ENCODE measurements around the gene DLGAP4. TPM values are rescaled to one million over a fixed set of nuclear protein-coding genes. Genes with fewer than 3 reads are reported as not detected.

DLGAP4 gene
- total and polyA plus RNA-seq, 2 of the 13 experiments (the other 11 are each of a cell fraction or from before 2014, with no cell fraction given): 15.2 to 26.7 TPM

DNA sequence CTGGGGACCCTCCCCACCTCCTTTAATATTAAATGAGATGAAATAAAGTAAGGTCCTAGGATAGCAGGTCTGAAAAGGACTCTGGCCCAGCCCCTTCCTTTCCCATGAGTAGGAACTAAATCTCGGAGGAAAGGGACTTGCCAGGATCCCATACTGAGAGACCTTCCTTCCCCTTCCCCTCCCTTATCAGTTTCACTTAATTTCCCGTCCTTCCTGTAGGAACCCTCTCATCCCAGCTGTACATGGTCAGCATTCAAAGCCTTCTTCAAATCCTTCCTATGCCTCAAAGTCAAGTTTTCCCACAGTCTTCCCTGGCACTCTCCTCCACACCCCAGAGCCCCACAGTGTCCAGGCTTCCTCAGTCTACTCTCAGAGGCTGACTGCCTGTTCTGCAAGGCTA is 163.8 kb downstream of the DLGAP4 start (continued):
- TF ChIP-seq, protein P1, sequence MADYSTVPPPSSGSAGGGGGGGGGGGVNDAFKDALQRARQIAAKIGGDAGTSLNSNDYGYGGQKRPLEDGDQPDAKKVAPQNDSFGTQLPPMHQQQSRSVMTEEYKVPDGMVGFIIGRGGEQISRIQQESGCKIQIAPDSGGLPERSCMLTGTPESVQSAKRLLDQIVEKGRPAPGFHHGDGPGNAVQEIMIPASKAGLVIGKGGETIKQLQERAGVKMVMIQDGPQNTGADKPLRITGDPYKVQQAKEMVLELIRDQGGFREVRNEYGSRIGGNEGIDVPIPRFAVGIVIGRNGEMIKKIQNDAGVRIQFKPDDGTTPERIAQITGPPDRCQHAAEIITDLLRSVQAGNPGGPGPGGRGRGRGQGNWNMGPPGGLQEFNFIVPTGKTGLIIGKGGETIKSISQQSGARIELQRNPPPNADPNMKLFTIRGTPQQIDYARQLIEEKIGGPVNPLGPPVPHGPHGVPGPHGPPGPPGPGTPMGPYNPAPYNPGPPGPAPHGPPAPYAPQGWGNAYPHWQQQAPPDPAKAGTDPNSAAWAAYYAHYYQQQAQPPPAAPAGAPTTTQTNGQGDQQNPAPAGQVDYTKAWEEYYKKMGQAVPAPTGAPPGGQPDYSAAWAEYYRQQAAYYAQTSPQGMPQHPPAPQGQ (CRISPR knock-in tag; IDR thresholded peaks at IDR 0.05; ENCODE audit: borderline replicate concordance): no peak
- TF ChIP-seq ELF3 (CRISPR knock-in tag; IDR thresholded peaks at IDR 0.05) (no peak), ZNF567 (CRISPR knock-in tag; IDR thresholded peaks at IDR 0.05; ENCODE audit: borderline replicate concordance) (0 out of 2 replicates have a peak, but pooled peaks have one; percentile 43), MEF2D (CRISPR knock-in tag; IDR thresholded peaks at IDR 0.05) (no peak), ARID2 (CRISPR knock-in tag; IDR thresholded peaks at IDR 0.05; ENCODE audit: borderline replicate concordance) (no peak), ZZZ3 (CRISPR knock-in tag; IDR thresholded peaks at IDR 0.05; ENCODE audit: borderline replicate concordance) (no peak), ZNF768 (CRISPR knock-in tag; IDR thresholded peaks at IDR 0.05) (no peak), HNF4G (IDR thresholded peaks at IDR 0.05; ENCODE audit: borderline replicate concordance, low read depth, low read length) (no peak), HNF4G (CRISPR knock-in tag; IDR thresholded peaks at IDR 0.05; ENCODE audit: borderline replicate concordance, low read depth) (no peak), TARDBP (CRISPR knock-in tag; IDR thresholded peaks at IDR 0.05) (no peak), REL (CRISPR knock-in tag; conservative IDR thresholded peaks at IDR 0.05) (no peak), PCBP1 (IDR thresholded peaks at IDR 0.05; ENCODE audit: borderline replicate concordance, low read depth, low read length) (no peak), ZNF564 (CRISPR knock-in tag; IDR thresholded peaks at IDR 0.05) (no peak), DR1 (CRISPR knock-in tag; IDR thresholded peaks at IDR 0.05) (no peak)
- TF ChIP-seq, protein P2, sequence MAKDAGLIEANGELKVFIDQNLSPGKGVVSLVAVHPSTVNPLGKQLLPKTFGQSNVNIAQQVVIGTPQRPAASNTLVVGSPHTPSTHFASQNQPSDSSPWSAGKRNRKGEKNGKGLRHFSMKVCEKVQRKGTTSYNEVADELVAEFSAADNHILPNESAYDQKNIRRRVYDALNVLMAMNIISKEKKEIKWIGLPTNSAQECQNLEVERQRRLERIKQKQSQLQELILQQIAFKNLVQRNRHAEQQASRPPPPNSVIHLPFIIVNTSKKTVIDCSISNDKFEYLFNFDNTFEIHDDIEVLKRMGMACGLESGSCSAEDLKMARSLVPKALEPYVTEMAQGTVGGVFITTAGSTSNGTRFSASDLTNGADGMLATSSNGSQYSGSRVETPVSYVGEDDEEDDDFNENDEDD (CRISPR knock-in tag; IDR thresholded peaks at IDR 0.05; ENCODE audit: borderline replicate concordance): no peak
- TF ChIP-seq, protein P3, sequence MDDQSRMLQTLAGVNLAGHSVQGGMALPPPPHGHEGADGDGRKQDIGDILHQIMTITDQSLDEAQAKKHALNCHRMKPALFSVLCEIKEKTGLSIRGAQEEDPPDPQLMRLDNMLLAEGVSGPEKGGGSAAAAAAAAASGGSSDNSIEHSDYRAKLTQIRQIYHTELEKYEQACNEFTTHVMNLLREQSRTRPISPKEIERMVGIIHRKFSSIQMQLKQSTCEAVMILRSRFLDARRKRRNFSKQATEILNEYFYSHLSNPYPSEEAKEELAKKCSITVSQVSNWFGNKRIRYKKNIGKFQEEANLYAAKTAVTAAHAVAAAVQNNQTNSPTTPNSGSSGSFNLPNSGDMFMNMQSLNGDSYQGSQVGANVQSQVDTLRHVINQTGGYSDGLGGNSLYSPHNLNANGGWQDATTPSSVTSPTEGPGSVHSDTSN (CRISPR knock-in tag; IDR thresholded peaks at IDR 0.05; ENCODE audit: borderline replicate concordance): no peak
- TF ChIP-seq, protein P4, sequence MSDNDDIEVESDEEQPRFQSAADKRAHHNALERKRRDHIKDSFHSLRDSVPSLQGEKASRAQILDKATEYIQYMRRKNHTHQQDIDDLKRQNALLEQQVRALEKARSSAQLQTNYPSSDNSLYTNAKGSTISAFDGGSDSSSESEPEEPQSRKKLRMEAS (IDR thresholded peaks at IDR 0.05): no peak
- TF ChIP-seq, protein P5, sequence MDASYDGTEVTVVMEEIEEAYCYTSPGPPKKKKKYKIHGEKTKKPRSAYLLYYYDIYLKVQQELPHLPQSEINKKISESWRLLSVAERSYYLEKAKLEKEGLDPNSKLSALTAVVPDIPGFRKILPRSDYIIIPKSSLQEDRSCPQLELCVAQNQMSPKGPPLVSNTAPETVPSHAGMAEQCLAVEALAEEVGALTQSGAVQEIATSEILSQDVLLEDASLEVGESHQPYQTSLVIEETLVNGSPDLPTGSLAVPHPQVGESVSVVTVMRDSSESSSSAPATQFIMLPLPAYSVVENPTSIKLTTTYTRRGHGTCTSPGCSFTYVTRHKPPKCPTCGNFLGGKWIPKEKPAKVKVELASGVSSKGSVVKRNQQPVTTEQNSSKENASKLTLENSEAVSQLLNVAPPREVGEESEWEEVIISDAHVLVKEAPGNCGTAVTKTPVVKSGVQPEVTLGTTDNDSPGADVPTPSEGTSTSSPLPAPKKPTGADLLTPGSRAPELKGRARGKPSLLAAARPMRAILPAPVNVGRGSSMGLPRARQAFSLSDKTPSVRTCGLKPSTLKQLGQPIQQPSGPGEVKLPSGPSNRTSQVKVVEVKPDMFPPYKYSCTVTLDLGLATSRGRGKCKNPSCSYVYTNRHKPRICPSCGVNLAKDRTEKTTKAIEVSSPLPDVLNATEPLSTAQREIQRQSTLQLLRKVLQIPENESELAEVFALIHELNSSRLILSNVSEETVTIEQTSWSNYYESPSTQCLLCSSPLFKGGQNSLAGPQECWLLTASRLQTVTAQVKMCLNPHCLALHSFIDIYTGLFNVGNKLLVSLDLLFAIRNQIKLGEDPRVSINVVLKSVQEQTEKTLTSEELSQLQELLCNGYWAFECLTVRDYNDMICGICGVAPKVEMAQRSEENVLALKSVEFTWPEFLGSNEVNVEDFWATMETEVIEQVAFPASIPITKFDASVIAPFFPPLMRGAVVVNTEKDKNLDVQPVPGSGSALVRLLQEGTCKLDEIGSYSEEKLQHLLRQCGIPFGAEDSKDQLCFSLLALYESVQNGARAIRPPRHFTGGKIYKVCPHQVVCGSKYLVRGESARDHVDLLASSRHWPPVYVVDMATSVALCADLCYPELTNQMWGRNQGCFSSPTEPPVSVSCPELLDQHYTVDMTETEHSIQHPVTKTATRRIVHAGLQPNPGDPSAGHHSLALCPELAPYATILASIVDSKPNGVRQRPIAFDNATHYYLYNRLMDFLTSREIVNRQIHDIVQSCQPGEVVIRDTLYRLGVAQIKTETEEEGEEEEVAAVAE (CRISPR knock-in tag; IDR thresholded peaks at IDR 0.05; ENCODE audit: borderline replicate concordance): no peak
- TF ChIP-seq, protein P6, sequence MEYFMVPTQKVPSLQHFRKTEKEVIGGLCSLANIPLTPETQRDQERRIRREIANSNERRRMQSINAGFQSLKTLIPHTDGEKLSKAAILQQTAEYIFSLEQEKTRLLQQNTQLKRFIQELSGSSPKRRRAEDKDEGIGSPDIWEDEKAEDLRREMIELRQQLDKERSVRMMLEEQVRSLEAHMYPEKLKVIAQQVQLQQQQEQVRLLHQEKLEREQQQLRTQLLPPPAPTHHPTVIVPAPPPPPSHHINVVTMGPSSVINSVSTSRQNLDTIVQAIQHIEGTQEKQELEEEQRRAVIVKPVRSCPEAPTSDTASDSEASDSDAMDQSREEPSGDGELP (IDR thresholded peaks at IDR 0.05; ENCODE audit: borderline replicate concordance, low read depth): no peak

All from HepG2 (cell line).